CD8-positive, alpha-beta memory T cell (primary cell): ENCODE data around the gene TRA2B. TPM values are rescaled to one million over a fixed set of nuclear protein-coding genes. Genes with fewer than 3 reads are reported as not detected.
"Not testable (repeated sequence)": the region's sequence is repeated elsewhere in the genome, so short reads cannot be mapped to it uniquely, and the experiment has no call there.

ENCODE experiments used
- CTCF ChIA-PET: fragments of 350-600 bp; sonication (Branson Sonifier 250); formaldehyde crosslinking; loops from one replicate; lab custom pipeline; 2021; ENCODE audit warnings: antibody characterized with exemption; lab: Charles Lee
- POLR2A ChIA-PET: fragments of 350-600 bp; sonication (Branson Sonifier 250); formaldehyde crosslinking; loops from one replicate; lab custom pipeline; 2021; ENCODE audit warnings: antibody characterized with exemption; lab: Charles Lee
- DNase-seq, 5 donors: peaks; one replicate each; pipeline versions ENCODE4 v3.0.0 to v3.0.0-alpha.2; 2020 to 2022; ENCODE audit warnings: mixed read lengths in 1 of 5
- H3K27ac ChIP-seq: one replicate; pipeline ENCODE4 v1.7.0; 2013; ENCODE audit warnings: low read depth, mild to moderate bottlenecking, low read length, moderate library complexity
- H3K27me3 ChIP-seq: 2 replicates; pipeline ENCODE4 v1.7.0; 2013; ENCODE audit warnings: low read length, mild to moderate bottlenecking; ENCODE audit not compliant: insufficient read depth, poor library complexity, severe bottlenecking
- H3K36me3 ChIP-seq: 2 replicates; pipeline ENCODE4 v1.7.0; 2013; ENCODE audit warnings: mild to moderate bottlenecking, low read length, moderate library complexity; ENCODE audit not compliant: insufficient read depth
- H3K4me1 ChIP-seq: 2 replicates; pipeline ENCODE4 v1.7.0; 2013; ENCODE audit warnings: mild to moderate bottlenecking, low read length, moderate library complexity; ENCODE audit not compliant: insufficient read depth
- H3K4me3 ChIP-seq: 2 replicates; pipeline ENCODE4 v1.7.0; 2013; ENCODE audit warnings: mild to moderate bottlenecking, low read length
- H3K9me3 ChIP-seq: 2 replicates; pipeline ENCODE4 v1.7.0; 2013; ENCODE audit warnings: mild to moderate bottlenecking, low read length
- H3K27ac Mint-ChIP-seq, 8 donors: one replicate each; pipeline ENCODE4 v1.8.0; 2020 to 2021; ENCODE audit warnings: mixed read lengths in 8 of 8, mild to moderate bottlenecking in 6 of 8, inconsistent platforms in 3 of 8, moderate library complexity in 3 of 8
- H3K27me3 Mint-ChIP-seq, 2 donors: one replicate each; pipeline ENCODE4 v1.8.0; 2020 to 2021; ENCODE audit warnings: mixed read lengths in 2 of 2, mild to moderate bottlenecking in 1 of 2, moderate library complexity in 1 of 2
- H3K36me3 Mint-ChIP-seq, 3 donors: one replicate each; pipeline ENCODE4 v1.8.0; 2020 to 2021; ENCODE audit warnings: mixed read lengths in 3 of 3, inconsistent platforms in 1 of 3, mild to moderate bottlenecking in 1 of 3
- H3K4me1 Mint-ChIP-seq, 3 donors: one replicate each; pipeline ENCODE4 v1.8.0; 2020 to 2021; ENCODE audit warnings: mixed read lengths in 3 of 3, inconsistent platforms in 1 of 3, mild to moderate bottlenecking in 1 of 3
- H3K4me3 Mint-ChIP-seq, 7 donors: one replicate each; pipeline ENCODE4 v1.8.0; 2020 to 2021; ENCODE audit warnings: mixed read lengths in 7 of 7, mild to moderate bottlenecking in 6 of 7, moderate library complexity in 4 of 7, inconsistent platforms in 2 of 7
- H3K9me3 Mint-ChIP-seq, 5 donors: one replicate each; pipeline ENCODE4 v1.8.0; 2020 to 2022; ENCODE audit warnings: mixed read lengths in 5 of 5, mild to moderate bottlenecking in 3 of 5, moderate library complexity in 2 of 5, inconsistent platforms in 1 of 5
- polyA plus RNA-seq: library from polyadenylated mRNA; unstranded; fragments of 300-500 nt; fragmentation: Illumina TruSeq; gene quantifications from one replicate; pipeline ENCODE4 v1.2.3, GENCODE V29; 2021
- total RNA-seq, 2 experiments: library from RNA; stranded (reverse); gene quantifications; one replicate each; pipeline ENCODE4 v1.2.3, GENCODE V29; 2021

Gene TRA2B
- total and polyA plus RNA-seq, 3 experiments from 2014 or later = 181 to 324 (median 305) TPM

GRCh38 chr3:185912512-185912911 lies 25.3 kb downstream of the TRA2B start:
- Mint-ChIP-seq H3K27me3 (no peaks in the 10 kb centered on the region), H3K4me1 (peaks cover 6 to 13% (median 12%) of the 10 kb centered on the region in 3 donors), H3K27ac (peak overlapping the region in 3 of 8 donors; percentile 27 to 84 (median 75)), H3K36me3 (peaks cover 6 to 44% (median 7%) of the 10 kb centered on the region in 3 donors), H3K9me3 (no peaks in the 10 kb centered on the region), H3K4me3 (peak overlapping the region in 2 of 7 donors; percentile 1 to 23)
- ChIA-PET POLR2A (interaction anchor here (0.9 to 2.0 kb wide), 3 partner anchors 10 to 24 kb away, joined by 3 to 8 read pairs (median 3); no protein-coding TSS in a partner anchor), CTCF (interaction anchor here (0.7 to 1.9 kb wide), 3 partner anchors 13 to 216 kb away, joined by 3 to 5 read pairs (median 4); no protein-coding TSS in a partner anchor)
- no peak for DNase-seq
- Histone ChIP-seq H3K36me3 (peaks cover 16% of the 10 kb centered on the region), H3K9me3 (no peaks in the 10 kb centered on the region), H3K27me3 (no peaks in the 10 kb centered on the region), H3K27ac (no peak overlapping the region), H3K4me1 (no peaks in the 10 kb centered on the region), H3K4me3 (no peak overlapping the region)

DNA sequence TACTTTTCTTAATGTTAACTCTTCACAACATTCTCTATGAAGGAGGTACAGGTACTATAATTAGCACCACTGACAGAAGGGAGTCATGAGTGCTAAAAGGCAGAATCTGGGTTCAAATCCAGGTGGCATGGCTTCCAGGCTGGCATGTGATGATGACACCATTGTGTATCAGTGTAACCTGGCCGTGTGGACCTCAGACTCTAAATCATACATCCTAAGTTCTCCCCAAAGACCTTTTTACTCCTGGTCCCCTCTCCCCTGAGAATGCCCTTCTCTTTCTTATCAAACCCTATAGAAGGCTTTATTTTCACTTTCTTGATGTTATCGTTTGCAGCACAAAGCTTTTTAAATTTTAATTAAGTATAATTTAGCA lies 26.8 kb downstream of the TRA2B start:
- H3K9me3 ChIP-seq, H3K9me3 Mint-ChIP-seq, CTCF ChIA-PET, H3K4me3 ChIP-seq, H3K27me3 Mint-ChIP-seq, H3K36me3 ChIP-seq, H3K27ac ChIP-seq, H3K4me1 ChIP-seq, DNase-seq, H3K27me3 ChIP-seq: not testable (repeated sequence)
- Mint-ChIP-seq H3K4me1 (peaks cover 6 to 12% (median 8%) of the 10 kb centered on the region in 3 donors), H3K4me3 (peak overlapping the region in 1 of 7 donors; percentile 44), H3K27ac (peak overlapping the region in 3 of 8 donors; percentile 54 to 88 (median 68)), H3K36me3 (peaks cover 0 to 29% (median 4%) of the 10 kb centered on the region in 3 donors)
- POLR2A ChIA-PET = interaction anchor here (1.0 kb wide), 1 partner anchor 26 kb away, joined by 3 read pairs; no protein-coding TSS in a partner anchor

- H3K4me3 ChIP-seq, H3K27ac ChIP-seq, H3K27me3 Mint-ChIP-seq, CTCF ChIA-PET, DNase-seq, H3K9me3 Mint-ChIP-seq, H3K36me3 ChIP-seq, H3K4me1 ChIP-seq, H3K9me3 ChIP-seq, H3K27me3 ChIP-seq: not testable (repeated sequence)
- Mint-ChIP-seq H3K36me3 (peaks cover 0 to 24% (median 4%) of the 10 kb centered on the region in 3 donors), H3K4me3 (peak overlapping the region in 1 of 7 donors; percentile 37), H3K27ac (peak overlapping the region in 4 of 8 donors; percentile 11 to 88 (median 56)), H3K4me1 (peaks cover 6 to 12% (median 8%) of the 10 kb centered on the region in 3 donors)
- POLR2A ChIA-PET = interaction anchor here (1.0 kb wide), 1 partner anchor 27 kb away, joined by 3 read pairs; no protein-coding TSS in a partner anchor
Observed at GRCh38 chr3:185910322-185911075, 27.3 kb downstream of the TRA2B start.

- Mint-ChIP-seq H3K4me1 (peaks cover 6 to 12% (median 8%) of the 10 kb centered on the region in 3 donors), H3K36me3 (peaks cover 0 to 18% (median 3%) of the 10 kb centered on the region in 3 donors), H3K27ac (peak overlapping the region in 3 of 8 donors; percentile 11 to 88 (median 45)), H3K4me3 (peak overlapping the region in 1 of 7 donors; percentile 4)
- H3K27me3 ChIP-seq, H3K9me3 Mint-ChIP-seq, DNase-seq, H3K36me3 ChIP-seq, H3K27me3 Mint-ChIP-seq, H3K9me3 ChIP-seq, H3K27ac ChIP-seq, POLR2A ChIA-PET, H3K4me1 ChIP-seq, CTCF ChIA-PET, H3K4me3 ChIP-seq: not testable (repeated sequence)
Observed at GRCh38 chr3:185909913-185910312, 27.9 kb downstream of the TRA2B start.

DNA sequence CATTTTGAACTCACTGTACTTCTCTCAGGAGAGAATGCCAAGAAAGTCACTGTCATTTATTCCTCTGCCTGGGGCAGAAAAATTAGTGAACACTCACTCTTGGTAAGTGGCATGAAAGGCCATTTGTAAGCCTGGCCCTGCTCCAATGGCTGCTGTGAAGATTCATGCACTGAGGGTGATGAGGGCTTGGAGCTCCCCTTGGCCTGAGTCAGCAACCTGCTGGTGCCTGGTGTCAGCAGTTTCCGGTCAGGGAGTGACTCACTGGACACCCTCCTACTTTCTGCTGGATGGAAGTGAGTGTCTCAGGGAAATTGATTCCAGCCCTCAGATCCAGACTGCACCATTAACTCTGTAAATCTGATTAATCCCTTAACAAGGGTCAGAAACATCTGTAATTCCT lies 37.6 kb downstream of the TRA2B start:
- POLR2A ChIA-PET = no interaction called here
- DNase-seq = no peak

GRCh38 chr3:185896636-185897035 lies 41.2 kb downstream of the TRA2B start:
- Mint-ChIP-seq H3K4me1 (no peaks in the 10 kb centered on the region), H3K9me3 (peaks cover 0 to 11% (median 5%) of the 10 kb centered on the region in 5 donors), H3K36me3 (peaks cover 0 to 11% (median 2%) of the 10 kb centered on the region in 3 donors), H3K27ac (no peak overlapping the region), H3K27me3 (peaks cover 14 to 18% of the 10 kb centered on the region in 2 donors), H3K4me3 (no peak overlapping the region)
- Histone ChIP-seq H3K4me1 (no peaks in the 10 kb centered on the region), H3K36me3 (no peaks in the 10 kb centered on the region), H3K27ac (no peak overlapping the region), H3K4me3 (no peak overlapping the region), H3K27me3 (no peaks in the 10 kb centered on the region), H3K9me3 (no peaks in the 10 kb centered on the region)
- DNase-seq = no peak
- POLR2A ChIA-PET = no interaction called here
- CTCF ChIA-PET = no interaction called here

More for the DNA sequence above, 37.6 kb downstream of the TRA2B start:
- no peaks in the 10 kb centered on the region for H3K9me3 ChIP-seq
- Mint-ChIP-seq H3K27me3 (peaks cover 14 to 27% of the 10 kb centered on the region in 2 donors), H3K4me1 (no peaks in the 10 kb centered on the region), H3K9me3 (peaks cover 0 to 11% (median 5%) of the 10 kb centered on the region in 5 donors), H3K36me3 (peaks cover 0 to 11% (median 2%) of the 10 kb centered on the region in 3 donors), H3K27ac (no peak overlapping the region), H3K4me3 (no peak overlapping the region)
- no peaks in the 10 kb centered on the region for H3K27me3 ChIP-seq
- CTCF ChIA-PET = no interaction called here
- H3K4me1 ChIP-seq = no peaks in the 10 kb centered on the region
- H3K27ac ChIP-seq = no peak overlapping the region
- H3K4me3 ChIP-seq = no peak overlapping the region
- no peaks in the 10 kb centered on the region for H3K36me3 ChIP-seq

DNA sequence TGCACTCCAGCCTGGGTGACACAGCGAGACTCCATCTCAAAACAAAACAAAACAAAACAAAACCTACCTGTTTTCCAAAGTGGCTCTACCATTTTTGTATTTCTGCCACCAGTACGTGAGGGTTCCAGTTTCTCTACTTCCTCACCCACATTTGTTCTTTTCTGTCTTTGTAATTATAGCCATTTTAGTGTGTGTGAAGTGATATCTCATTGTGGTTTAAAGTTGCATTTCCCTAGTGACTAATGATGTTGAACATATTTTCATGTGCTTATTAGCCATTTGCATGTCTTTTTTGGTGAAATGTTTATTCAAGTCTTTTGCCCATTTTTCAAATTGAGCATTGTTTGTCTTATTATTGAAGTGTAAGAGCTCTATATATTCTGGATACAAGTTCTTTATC lies 50.7 kb downstream of the TRA2B start:
- POLR2A ChIA-PET = no interaction called here
- Histone ChIP-seq H3K4me3 (no peak overlapping the region), H3K9me3 (no peaks in the 10 kb centered on the region), H3K36me3 (no peaks in the 10 kb centered on the region), H3K27ac (no peak overlapping the region), H3K27me3 (no peaks in the 10 kb centered on the region), H3K4me1 (no peaks in the 10 kb centered on the region)
- H3K36me3 Mint-ChIP-seq = no peaks in the 10 kb centered on the region
- H3K4me1 Mint-ChIP-seq = no peaks in the 10 kb centered on the region
- H3K27ac Mint-ChIP-seq = no peak overlapping the region
- H3K4me3 Mint-ChIP-seq = no peak overlapping the region
- no peaks in the 10 kb centered on the region for H3K9me3 Mint-ChIP-seq
- no peak for DNase-seq
- CTCF ChIA-PET = no interaction called here
- H3K27me3 Mint-ChIP-seq = peaks cover 8% of the 10 kb centered on the region in 2 donors

- H3K4me1 Mint-ChIP-seq = no peaks in the 10 kb centered on the region
- no peaks in the 10 kb centered on the region for H3K9me3 Mint-ChIP-seq
- no peak for DNase-seq
- Histone ChIP-seq H3K4me3 (no peak overlapping the region), H3K36me3 (no peaks in the 10 kb centered on the region), H3K4me1 (no peaks in the 10 kb centered on the region), H3K9me3 (no peaks in the 10 kb centered on the region), H3K27me3 (no peaks in the 10 kb centered on the region), H3K27ac (no peak overlapping the region)
- H3K27ac Mint-ChIP-seq = no peak overlapping the region
- peaks cover 14 to 25% of the 10 kb centered on the region in 2 donors for H3K27me3 Mint-ChIP-seq
- no peak overlapping the region for H3K4me3 Mint-ChIP-seq
- POLR2A ChIA-PET = no interaction called here
- H3K36me3 Mint-ChIP-seq = no peaks in the 10 kb centered on the region
- CTCF ChIA-PET = no interaction called here
Observed at GRCh38 chr3:185884641-185885040, 53.2 kb downstream of the TRA2B start.
